GM21825 (cell line): ENCODE results near the gene LTBP1.

Experiments used
- ATAC-seq: cut with Tn5 transposase; IDR thresholded peaks from one replicate; pipeline ENCODE4 v1.9.1; 2021; ENCODE audit warnings: mild to moderate bottlenecking, moderate library complexity; ENCODE audit not compliant: unreplicated experiment

LTBP1 gene

GRCh38 chr2:33404321-33404720, 457.6 kb downstream of the LTBP1 start:
- ATAC-seq = no peak

DNA sequence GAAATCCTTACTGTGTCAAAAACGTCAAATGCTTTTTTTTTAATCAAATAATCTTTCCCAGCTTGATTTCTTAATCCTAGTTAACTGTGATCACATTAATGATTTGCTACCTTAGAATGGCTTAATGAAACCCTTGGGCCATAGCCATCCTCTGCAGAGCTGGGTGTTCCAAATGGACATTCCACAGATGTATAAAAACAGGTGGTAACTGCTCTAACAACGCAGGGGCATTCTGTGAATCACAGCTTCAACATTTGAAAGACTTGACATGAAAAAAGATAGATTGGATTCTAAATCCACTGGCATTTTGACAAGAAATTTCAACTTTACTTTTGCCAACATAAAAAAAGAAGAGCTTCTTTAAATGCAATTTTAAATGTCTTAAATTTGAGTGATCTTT, 459.9 kb downstream of the LTBP1 start:
- no peak for ATAC-seq

DNA sequence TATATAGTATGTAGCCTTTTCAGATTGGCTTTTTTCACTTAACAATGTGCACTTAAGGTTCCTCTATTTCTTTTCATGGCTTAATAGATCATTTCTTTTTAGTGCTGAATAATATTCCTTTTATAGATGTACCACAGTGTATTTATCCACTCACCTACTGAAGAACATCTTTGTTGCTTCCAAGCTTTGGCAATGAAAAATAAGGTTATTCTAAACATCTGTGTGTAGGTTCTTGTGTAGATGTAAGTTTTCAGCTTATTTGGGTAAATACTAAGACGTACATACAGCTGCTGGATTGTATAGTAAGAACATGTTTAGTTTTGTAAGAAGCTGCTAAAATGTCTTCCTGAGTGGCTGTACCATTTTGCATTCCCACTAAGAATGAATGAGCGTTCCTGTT, 461.4 kb downstream of the LTBP1 start:
- no peak for ATAC-seq

- ATAC-seq = no peak
Observed at GRCh38 chr2:33409417-33409955, 462.7 kb downstream of the LTBP1 start.

DNA sequence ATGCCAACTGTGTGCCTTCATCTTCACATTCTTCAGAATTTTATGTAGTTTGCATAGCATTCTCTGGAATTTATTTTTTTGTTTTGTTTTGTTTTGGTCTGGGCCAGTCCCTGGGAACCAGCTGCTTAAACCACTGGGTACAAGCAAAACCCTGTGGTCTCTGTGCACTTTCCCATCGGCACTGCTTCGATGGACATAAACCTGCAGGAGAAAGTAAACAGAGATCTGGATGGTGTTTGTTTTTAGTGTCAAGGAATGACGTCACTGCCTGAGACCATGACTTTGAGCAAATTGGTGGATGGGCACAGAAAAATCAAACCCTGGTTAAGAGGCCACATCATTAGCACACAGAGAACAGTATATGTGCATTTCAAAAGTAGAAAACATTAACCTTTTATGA, 465.0 kb downstream of the LTBP1 start:
- ATAC-seq = no peak

DNA sequence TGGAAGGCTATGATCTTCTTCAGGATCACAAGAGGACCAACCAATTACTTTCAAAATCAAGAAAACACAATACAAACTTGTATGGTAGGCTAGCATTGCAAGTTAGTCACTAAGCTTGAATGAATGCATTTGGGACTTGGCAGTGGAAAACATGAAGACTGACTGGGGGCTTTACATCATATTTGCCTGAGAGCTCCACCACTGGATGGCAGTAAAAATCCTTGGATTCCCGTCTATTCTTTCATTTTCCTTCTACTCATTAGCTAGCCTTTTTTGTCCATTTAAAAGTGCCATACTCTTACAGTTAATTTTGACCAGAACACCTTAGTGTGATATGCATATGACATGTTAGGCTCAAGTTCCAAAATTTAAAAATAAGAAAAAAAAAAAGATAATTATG, 466.2 kb downstream of the LTBP1 start:
- no peak for ATAC-seq

DNA sequence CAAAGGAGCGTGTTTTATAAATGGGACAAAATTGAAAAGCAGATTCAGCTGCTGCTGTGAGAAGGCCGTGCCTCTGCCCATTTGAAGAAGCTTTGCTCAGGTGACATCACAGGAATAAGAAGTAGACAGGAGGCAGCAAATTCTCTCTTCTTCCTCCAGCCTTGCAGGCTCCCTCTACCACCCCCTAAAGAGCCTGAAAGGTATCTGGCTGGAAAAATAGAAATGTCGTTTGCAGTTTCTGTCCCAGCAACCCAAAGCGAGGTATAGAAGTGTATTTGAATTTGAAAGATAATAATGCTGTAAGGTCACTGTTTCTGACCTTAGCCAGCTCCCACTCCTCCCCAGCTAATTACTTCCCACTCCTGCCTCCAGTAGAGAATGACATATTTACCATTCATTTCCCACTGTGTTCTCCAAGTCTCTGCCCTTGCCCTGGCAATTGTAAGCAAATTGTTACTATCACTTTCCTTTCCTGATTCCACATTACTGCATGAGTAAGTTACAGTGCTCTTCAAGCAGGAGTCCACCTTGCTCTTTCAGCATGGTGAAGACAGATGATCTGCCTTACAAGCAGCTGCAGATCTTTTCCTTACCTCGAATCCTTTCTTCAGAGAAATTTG, 472.9 kb downstream of the LTBP1 start:
- no peak for ATAC-seq

DNA sequence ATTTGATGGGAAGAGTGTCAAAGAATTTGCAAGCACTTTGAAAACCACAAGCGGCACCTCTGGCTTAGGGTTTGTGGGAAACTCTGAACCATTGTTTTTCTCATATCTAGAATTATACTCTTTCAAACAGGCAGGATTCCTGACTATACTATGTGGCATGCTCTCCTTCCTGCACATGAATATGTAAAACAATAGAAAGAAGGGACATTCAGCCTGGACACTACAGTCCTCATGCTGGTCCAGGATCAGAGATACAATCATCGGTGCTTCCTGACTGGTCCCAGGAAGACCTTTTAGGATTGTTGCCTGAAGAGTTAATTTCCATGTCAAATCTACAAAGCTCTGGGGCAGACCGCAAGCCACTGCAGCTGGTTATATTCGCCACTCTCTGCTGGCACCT, 474.0 kb downstream of the LTBP1 start:
- no peak for ATAC-seq

DNA sequence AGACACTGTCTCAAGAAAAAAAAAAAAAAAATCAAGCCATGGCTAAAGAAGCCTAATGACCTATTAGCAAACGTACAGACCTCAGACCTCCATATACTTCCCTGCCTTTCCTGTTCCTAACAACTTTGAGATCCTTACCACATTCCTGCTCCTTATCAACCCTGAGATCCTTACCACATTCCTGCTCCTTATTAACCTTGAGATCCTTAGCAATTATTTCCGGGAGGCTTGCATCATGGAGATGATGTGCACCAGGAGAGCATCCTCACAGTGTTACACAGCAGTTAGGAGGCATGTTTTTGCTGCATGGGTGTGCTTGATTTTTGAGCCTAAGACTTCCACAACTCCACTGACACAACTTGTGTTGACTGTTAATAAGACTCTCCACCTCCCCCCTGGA, 475.1 kb downstream of the LTBP1 start:
- ATAC-seq = no peak

GRCh38 chr2:33425161-33425560, 478.4 kb downstream of the LTBP1 start:
- ATAC-seq = no peak

GRCh38 chr2:33425586-33426031, 478.9 kb downstream of the LTBP1 start:
- ATAC-seq = no peak

- ATAC-seq = no peak
Observed at GRCh38 chr2:33426666-33427231, 480.0 kb downstream of the LTBP1 start.

GRCh38 chr2:33430077-33430476, 483.3 kb downstream of the LTBP1 start:
- no peak for ATAC-seq

GRCh38 chr2:33430856-33431255, 484.1 kb downstream of the LTBP1 start:
- ATAC-seq = no peak

DNA sequence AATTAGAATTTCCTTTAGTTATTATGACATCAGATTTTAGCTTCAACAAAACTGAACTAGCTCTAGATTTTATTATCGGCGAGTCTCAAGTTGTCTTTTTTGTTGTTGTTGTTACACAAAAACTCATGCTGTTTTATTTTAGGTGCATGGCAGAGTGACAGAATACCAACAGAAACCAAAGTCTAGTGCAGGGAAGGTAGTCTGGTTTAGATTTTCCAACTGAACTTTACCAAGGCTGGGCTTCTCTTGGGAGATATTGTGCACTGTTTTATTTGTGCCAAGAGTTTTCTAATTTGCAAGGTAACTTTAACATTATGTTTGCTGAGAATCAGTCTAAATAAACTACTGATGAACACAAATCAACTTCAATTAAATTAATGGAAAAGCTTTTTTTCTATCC, 486.1 kb downstream of the LTBP1 start:
- ATAC-seq = no peak

DNA sequence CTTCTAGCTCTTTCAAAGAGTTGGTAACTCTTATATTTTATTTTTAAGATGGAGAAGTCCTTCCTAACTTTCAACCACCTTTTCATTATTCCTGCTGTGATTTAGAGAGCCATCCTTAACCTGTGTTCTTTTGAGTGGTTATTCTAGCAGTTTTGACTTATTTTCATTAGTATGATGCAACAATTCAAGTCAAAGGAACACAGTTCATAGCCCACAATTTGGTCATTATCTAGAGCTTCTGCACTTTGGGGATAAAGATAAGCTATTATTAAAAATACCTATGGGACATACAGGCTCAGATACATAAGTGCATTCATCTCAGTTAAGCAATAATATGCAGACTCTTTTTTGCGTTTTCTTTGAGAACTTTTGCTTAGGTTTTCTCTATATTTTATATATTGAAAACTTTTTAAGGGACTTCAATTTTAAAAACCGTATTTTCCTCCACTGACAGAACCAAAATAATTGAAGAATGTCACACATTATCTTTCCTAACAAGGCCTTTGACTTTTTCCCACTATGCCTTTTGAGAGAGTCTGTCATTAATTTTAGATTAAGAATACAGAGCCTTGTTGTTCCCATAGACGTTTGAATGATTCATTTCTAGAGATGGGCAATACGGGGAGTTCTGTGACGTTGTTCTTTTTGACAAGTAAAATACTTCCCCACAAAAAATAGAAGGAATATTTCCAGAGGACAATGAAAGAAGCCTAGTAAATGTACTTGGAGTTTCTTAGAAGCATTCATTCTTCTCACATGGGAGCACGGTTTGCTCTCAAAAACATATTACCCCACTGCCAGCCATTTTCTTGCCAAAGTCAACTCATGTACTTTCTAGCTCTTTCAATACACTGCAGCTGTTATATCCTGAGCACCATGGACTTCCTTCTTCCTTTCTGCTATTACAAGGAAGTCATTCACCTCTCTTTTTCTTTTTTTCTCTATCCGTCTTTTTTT, 486.8 kb downstream of the LTBP1 start:
- no peak for ATAC-seq

DNA sequence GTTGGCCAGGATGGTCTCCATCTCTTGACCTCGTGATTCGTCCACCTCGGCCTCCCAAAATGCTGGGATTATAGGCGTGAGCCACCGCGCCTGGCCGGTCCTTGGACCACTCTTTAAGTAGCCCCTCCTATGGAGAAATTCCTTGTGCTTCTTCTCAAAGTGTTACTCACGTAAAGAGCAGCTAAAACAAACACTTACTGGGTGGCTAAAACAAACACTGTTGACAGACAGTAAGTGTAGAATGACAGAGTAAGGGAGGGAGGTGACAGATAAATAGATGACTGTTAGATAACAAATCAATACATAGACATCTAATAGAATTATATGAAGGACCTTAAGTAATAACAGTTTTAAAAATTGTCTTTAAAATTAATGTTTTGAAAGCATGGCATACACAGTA, 488.8 kb downstream of the LTBP1 start:
- ATAC-seq = no peak

GRCh38 chr2:33436083-33436482, 489.3 kb downstream of the LTBP1 start:
- no peak for ATAC-seq

GRCh38 chr2:33437297-33437696, 490.5 kb downstream of the LTBP1 start:
- ATAC-seq = no peak

GRCh38 chr2:33437815-33438214, 491.1 kb downstream of the LTBP1 start:
- no peak for ATAC-seq

DNA sequence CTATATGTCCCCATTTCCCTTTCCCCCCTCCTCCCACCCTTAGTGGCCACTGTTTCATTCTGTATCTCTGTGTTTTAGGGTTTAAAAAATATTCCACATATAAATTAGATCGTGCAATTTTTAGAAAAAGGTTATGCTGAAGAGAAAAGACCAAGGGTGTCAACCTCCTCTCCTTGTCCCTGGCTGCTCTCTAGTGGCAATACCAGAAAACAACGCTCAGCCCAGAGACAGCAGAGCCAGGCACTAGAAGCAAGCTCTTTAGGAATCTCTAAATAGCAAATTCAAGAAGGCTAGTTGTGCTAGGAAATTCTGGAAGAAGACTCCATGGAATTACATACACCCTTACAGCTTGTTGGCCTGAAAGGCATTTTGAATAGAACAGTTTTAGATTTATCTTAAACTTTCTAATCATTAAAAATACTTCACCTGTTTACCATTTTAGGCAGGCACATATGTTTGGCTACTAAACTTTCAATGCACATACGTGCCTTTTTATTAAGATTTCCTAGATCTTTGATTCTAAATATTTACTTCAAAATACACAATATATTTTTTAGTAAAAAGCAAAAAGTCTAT, 494.6 kb downstream of the LTBP1 start:
- ATAC-seq = no peak
